Ovary (tissue), 3 donors: ENCODE data around the gene MED26.

Experiments used
- EP300 ChIP-seq: sonication (generic); formaldehyde crosslinking; IDR thresholded peaks from one replicate; pipeline ENCODE4 v1.6.1; 2017; ENCODE audit warnings: antibody characterized with exemption
- POLR2A ChIP-seq: fragments of 450-650 bp; IDR thresholded peaks from one replicate; pipeline ENCODE4 v1.6.1; 2017; ENCODE audit warnings: antibody characterized with exemption, mild to moderate bottlenecking, moderate library complexity
- TF ChIP-seq, protein P1 (sequence below), 3 donors: fragments of 450-650 bp in 2 of 3; fragments of 200-600 bp in 1 of 3; IDR thresholded peaks; one replicate each; pipeline versions ENCODE4 v1.5.1 to v1.8.0; 2016 to 2022; ENCODE audit warnings: antibody characterized with exemption in 3 of 3, mild to moderate bottlenecking in 1 of 3
- donor health status: DM: no; HTN: no; CAD: no.

DNA sequence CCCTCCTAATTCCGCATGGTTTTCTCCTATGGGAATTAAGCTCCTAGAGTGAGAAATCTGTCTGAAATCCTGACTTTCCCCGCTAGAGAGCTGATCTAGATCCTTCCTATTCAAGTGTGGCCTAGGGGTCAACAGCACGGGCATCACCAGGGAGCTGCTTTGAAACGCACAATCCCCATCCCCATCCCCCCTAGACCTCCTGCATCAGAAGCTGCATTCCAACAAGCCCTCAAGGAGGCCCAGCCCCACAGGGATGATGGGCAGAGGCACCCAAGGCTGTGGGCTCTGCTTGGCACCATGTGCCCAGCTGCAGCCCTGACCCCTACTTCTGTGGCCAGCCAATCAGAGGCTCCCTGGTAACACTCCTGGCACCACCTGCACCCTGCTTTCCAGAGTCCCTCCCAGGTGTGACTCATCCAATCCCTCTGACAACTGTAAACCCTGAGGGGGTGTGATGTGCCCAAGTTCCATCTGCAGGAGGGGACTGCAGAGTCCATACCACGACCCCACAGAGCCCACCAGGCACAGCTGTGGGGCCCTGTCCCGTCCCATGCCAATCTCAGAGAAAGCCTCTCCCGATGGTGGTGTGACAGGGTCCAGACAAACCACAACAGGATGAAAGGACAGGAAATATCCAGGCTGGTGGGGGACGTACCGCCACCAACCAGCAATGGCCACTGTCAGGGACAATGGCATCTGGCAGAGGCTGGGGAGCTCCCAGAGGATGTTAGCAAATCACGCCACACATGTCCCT is 36.0 kb downstream of the MED26 start:
- TF ChIP-seq, protein P1, sequence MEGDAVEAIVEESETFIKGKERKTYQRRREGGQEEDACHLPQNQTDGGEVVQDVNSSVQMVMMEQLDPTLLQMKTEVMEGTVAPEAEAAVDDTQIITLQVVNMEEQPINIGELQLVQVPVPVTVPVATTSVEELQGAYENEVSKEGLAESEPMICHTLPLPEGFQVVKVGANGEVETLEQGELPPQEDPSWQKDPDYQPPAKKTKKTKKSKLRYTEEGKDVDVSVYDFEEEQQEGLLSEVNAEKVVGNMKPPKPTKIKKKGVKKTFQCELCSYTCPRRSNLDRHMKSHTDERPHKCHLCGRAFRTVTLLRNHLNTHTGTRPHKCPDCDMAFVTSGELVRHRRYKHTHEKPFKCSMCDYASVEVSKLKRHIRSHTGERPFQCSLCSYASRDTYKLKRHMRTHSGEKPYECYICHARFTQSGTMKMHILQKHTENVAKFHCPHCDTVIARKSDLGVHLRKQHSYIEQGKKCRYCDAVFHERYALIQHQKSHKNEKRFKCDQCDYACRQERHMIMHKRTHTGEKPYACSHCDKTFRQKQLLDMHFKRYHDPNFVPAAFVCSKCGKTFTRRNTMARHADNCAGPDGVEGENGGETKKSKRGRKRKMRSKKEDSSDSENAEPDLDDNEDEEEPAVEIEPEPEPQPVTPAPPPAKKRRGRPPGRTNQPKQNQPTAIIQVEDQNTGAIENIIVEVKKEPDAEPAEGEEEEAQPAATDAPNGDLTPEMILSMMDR (IDR thresholded peaks at IDR 0.05): no peak
- TF ChIP-seq POLR2A (no peak), EP300 (no peak)
